Activated T-cell treated with anti-CD3 and anti-CD28 coated beads for 1 hour (primary cell): ENCODE data around the gene RAP1GAP2.
"Not testable (repeated sequence)": the region's sequence is repeated elsewhere in the genome, so short reads cannot be mapped to it uniquely, and the experiment has no call there.

Experiments used
- DNase-seq: peaks from one replicate; pipeline ENCODE4 v3.0.0-alpha.2; 2020; ENCODE audit warnings: low read depth

RAP1GAP2 gene

DNA sequence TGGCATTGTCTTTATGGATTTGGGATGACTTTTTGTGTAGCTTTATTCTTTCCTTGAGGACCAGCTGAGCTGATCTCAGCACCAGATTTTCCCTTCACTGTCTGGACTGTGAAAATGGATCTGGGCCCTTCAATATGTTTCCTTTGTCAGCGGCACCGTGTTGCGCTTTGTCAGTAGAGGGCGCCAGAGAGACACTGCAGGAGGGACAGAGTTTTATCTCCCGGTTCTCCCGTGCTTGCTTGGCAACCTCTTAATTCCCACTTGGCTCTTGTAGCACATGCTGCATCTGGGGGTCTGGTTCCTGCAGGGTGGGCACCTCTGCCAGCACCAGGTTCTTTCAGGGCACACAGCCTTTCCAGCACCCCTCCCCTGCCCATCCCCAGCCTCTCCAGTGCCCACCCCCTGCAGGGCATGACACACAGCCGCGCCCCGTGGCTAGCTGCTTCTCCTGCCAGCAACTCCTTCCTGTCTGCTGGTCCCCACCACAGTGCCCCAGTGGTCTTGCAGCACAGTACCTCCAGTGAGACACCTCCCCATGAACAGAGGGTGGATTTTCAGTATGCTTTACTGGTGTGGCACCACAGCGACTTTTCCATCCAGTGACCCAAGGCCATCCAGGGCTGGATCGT is 247.6 kb downstream of the RAP1GAP2 start:
- no peak for DNase-seq

DNA sequence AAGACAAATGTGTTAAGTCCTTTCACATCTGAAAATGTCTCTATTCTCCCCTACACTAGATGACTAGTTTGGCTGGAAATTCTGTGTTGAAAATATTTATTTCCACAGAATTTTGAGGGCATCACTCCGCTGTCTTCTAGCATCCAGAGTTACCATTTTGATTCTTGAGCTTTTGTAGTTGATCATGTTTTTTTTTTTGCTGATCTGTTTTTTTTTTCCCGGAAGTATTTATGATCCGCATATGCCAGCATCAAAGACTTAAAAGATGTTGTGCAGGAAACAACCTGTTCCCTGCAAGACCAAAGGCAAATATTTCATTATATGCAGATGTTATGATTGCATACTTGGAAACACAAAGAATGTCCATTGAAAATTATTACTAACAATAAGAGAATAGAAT is 250.5 kb downstream of the RAP1GAP2 start:
- DNase-seq, result no peak

DNA sequence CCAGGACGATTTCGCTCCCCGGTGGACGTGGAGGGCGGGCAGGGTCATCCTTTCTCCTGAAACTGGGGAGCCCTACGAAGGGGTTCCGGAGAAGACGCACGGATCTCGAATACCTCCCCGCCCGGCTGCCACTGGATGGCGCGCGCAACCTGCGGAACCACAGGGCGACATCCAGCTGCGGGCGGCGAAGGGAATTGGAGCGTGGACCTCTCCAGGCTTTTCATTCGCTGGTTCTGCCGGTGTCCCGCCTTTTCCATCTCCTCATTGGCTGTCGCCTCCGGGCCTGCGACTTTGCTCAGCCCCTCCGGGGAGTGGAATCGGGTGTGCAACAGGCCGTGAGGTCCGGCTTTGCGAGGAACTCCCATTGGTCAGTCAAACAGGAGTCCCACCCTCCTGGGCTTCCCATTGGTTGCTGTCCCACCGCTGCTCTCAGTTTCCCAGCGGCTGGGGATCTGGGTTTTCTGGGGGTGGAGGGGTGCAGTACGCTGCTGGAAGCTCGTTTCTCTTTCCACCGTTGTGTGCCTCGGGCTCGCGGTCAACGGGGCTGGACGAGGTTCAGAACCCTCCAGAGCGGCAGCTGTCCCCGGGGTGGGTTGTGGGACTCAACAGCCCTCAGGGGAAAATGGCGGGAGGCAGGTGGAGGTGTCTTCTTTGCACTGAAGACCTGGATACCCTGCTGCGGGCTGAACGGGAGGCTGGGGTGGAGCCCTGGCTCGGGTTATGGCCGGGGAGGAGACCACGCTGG is 252.7 kb downstream of the RAP1GAP2 start:
- peak; percentile 81 for DNase-seq

DNA sequence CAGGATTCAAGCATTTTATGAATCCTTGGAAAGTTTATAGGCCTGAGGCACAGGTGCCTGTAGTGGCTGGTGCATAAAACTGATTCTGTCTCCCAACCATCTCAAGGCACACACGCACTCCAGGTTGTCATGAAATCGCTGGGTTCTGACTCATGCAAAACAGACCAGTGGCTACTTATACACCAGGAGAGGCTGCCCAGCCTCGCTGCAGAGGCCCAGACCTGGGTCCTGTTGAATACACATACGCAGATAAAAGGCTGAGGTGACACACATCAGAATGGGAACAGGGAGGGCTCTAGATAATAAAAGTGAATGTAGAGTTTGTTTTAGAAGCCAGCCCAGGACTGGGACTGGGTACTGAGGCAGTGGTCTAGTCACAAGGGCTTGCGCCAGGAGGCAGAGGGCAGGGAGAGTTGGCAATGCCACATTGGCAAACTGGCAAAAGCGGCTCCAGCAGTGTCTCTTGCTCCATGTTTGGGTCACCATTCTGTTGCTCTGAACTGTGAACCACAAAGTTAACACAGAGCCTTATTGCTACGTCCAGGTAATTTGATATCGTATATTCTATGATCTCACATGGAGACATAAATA is 253.6 kb downstream of the RAP1GAP2 start:
- DNase-seq, result no peak

DNA sequence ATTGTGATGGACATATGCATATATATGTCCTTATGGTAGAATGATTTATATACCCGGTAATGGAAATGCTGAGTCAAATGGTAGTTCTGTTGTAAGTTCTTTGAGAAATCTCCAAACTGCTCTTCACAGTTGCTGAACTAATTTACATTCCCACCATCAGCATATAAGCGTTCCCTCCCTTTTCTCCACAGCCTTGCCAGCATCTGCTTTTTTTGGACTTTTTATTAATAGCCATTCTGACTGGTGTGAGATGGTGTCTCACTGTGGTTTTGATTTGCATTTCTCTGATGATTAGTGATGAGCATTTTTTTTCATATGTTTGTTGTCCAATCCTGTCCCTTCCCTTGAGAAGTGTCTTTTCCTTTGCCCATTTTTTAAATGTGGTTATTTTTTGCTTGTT is 258.6 kb downstream of the RAP1GAP2 start:
- DNase-seq, result not testable (repeated sequence)

DNA sequence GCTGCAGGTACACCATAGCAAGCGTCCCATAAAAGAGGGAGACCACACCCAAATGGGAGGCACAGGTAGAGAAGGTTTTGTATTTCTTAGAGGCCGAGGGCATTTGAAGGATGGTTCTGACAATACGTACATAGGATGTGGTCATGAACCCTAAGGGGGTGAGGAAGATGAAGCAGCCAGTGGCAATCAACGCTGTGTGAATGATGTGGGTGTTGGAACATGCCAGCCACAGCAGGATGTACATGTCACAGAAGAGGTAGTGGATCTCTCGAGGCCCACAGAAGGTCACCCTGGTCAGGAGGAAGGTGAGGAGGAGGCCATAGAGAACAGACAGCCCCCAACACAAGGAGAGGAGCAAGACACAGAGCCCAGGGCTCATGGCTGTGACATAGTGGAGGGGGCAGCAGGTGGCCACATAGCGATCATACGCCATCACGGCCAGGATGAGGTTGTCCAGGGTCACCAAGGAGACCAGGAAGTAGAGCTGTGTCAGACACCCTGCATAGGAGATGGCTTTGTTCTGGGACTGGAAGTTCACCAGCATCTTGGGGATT is 266.7 kb downstream of the RAP1GAP2 start:
- DNase-seq, result not testable (repeated sequence)

DNA sequence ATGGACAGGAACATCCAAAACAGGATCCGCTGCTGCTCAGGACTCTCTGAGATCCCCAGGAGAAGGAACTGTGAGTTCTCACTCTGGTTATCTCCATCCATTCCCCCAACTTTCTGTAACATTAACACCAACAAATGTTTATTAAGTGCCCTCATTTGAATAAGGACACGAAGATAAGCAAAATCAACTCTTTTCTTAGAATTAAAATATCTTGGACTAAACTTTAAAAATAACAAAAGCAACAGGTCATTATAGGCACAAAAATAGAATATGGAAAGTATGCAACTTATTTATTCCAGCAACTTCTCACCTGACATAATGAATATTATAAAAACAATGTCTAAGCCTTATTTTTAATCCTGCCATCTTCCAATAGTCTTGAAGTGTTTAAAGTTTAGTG is 267.3 kb downstream of the RAP1GAP2 start, which contains the start of gene OR1D5:
OR1D5 (minus strand) TSS at position 101 of the 400 bp plus-strand sequence; CDS start at position 101, 0 bp downstream.
- not testable (repeated sequence) for DNase-seq

DNA sequence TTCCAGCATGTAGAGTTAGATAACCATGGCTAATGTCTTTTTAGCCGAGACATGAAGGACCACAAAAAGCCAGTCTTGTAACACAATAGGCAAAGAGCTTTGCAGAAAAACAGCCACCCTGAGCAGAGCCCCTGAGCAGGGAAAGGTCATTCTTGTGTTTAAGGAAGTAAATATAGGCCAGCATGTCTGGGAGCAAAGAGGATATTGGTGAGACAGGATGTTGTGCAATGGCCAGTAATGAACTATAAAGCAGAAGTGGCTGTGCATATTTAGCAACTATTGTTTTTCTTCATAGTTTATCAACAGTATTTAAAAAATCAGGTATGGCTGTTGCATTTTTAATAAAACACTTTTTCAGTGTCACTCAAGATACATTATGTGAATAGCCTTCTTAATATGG is 269.0 kb downstream of the RAP1GAP2 start:
- DNase-seq, result not testable (repeated sequence)

DNA sequence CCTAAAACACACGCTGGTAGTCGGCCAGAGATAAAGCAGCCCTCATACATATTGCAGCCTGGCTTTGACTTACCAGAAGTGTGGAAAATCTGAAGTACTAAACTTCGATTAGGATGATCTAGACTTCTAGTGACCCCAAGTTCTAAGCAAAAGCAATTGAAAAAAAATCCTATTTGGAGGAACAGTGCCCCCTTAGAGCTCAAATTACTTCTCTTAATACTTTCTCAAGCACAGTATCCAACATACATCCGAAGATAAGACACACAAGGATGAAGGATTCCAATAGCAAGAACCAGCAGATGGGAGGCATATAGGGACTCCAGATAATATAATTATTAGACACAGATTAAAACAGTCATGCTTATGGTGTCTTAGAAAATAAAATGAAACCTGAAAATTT is 277.6 kb downstream of the RAP1GAP2 start:
- DNase-seq, result not testable (repeated sequence)
